Central memory CD8-positive, alpha-beta T cell (primary cell): ENCODE measurements around the gene CCPG1.
"Not testable (repeated sequence)": the region's sequence is repeated elsewhere in the genome, so short reads cannot be mapped to it uniquely, and the experiment has no call there.

Experiments used
- ATAC-seq: fragments of 150-1000 bp; cut with Tn5 transposase; replicated peaks from 2 replicates; pipeline ENCODE4 v1.10.0; 2022; ENCODE audit warnings: mild to moderate bottlenecking, moderate FRiP score, moderate number of reproducible peaks; ENCODE audit not compliant: poor library complexity, severe bottlenecking; ENCODE audit errors: extremely low read depth
- DNase-seq, 2 donors: peaks; one replicate each; pipeline ENCODE4 v3.0.0; 2021; ENCODE audit warnings: low spot score in 2 of 2
- H3K27ac Mint-ChIP-seq: one replicate; pipeline ENCODE4 v1.8.0; 2022; ENCODE audit warnings: low read depth, mild to moderate bottlenecking, moderate library complexity, mixed read lengths
- H3K27me3 Mint-ChIP-seq: one replicate; pipeline ENCODE4 v1.8.0; 2022; ENCODE audit warnings: mixed read lengths
- H3K36me3 Mint-ChIP-seq: one replicate; pipeline ENCODE4 v1.8.0; 2022; ENCODE audit warnings: mild to moderate bottlenecking, moderate library complexity, mixed read lengths; ENCODE audit not compliant: insufficient read depth
- H3K4me1 Mint-ChIP-seq: one replicate; pipeline ENCODE4 v1.8.0; 2022; ENCODE audit warnings: mixed read lengths
- H3K4me3 Mint-ChIP-seq: one replicate; pipeline ENCODE4 v1.8.0; 2022; ENCODE audit warnings: mild to moderate bottlenecking, moderate library complexity, mixed read lengths
- H3K9me3 Mint-ChIP-seq: one replicate; pipeline ENCODE4 v1.8.0; 2022; ENCODE audit warnings: mixed read lengths

CCPG1 gene, protein sequence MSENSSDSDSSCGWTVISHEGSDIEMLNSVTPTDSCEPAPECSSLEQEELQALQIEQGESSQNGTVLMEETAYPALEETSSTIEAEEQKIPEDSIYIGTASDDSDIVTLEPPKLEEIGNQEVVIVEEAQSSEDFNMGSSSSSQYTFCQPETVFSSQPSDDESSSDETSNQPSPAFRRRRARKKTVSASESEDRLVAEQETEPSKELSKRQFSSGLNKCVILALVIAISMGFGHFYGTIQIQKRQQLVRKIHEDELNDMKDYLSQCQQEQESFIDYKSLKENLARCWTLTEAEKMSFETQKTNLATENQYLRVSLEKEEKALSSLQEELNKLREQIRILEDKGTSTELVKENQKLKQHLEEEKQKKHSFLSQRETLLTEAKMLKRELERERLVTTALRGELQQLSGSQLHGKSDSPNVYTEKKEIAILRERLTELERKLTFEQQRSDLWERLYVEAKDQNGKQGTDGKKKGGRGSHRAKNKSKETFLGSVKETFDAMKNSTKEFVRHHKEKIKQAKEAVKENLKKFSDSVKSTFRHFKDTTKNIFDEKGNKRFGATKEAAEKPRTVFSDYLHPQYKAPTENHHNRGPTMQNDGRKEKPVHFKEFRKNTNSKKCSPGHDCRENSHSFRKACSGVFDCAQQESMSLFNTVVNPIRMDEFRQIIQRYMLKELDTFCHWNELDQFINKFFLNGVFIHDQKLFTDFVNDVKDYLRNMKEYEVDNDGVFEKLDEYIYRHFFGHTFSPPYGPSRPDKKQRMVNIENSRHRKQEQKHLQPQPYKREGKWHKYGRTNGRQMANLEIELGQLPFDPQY

GRCh38 chr15:55408012-55408928 is at the start of gene CCPG1, which contains the start of gene PIERCE2:
Gene CCPG1, minus strand, starts transcription at chr15:55408359. Its CDS starts 18,935 bp downstream, at chr15:55389424.
Gene PIERCE2, plus strand, starts transcription at chr15:55408495. Its CDS starts 274 bp downstream, at chr15:55408769.
- Mint-ChIP-seq H3K27ac (peak within 1 kb of the TSS; percentile 88), H3K27me3 (no peaks in the 10 kb centered on the region), H3K9me3 (no peaks in the 10 kb centered on the region), H3K4me3 (peak within 1 kb of the TSS; percentile 87), H3K4me1 (peaks cover 31% of the 10 kb centered on the region), H3K36me3 (peaks cover 8% of the 10 kb centered on the region)
- ATAC-seq: peak; percentile 89
- DNase-seq: peak; percentile 81

- Mint-ChIP-seq H3K4me3 (no peak overlapping the region), H3K27me3 (peaks cover 41% of the 10 kb centered on the region), H3K4me1 (no peaks in the 10 kb centered on the region), H3K9me3 (peaks cover 14% of the 10 kb centered on the region), H3K27ac (no peak overlapping the region), H3K36me3 (no peaks in the 10 kb centered on the region)
- no peak for ATAC-seq
- DNase-seq: no peak
Measured at GRCh38 chr15:55457401-55458022, 49.4 kb upstream of the CCPG1 start.

DNA sequence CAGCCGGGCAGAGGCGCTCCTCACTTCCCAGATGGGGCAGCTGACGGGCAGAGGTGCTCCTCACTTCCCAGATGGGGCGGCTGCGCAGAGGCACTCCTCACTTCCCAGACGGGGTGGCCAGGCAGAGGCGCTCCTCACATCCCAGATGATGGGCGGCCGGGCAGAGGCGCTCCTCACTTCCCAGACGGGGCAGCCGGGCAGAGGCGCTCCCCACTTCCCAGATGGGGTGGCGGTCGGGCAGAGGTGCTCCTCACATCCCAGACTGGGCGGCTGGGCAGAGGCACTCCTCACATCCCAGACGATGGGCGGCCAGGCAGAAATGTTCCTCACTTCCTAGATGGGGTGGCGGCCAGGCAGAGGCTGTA is 38.9 kb upstream of the CCPG1 start:
- not testable (repeated sequence) for H3K9me3 Mint-ChIP-seq, H3K4me3 Mint-ChIP-seq, ATAC-seq, H3K4me1 Mint-ChIP-seq, DNase-seq, H3K27ac Mint-ChIP-seq, H3K36me3 Mint-ChIP-seq
- peaks cover 25% of the 10 kb centered on the region for H3K27me3 Mint-ChIP-seq

GRCh38 chr15:55446379-55447029 is 38.3 kb upstream of the CCPG1 start:
- ATAC-seq, H3K4me3 Mint-ChIP-seq, DNase-seq, H3K36me3 Mint-ChIP-seq, H3K27ac Mint-ChIP-seq, H3K9me3 Mint-ChIP-seq, H3K4me1 Mint-ChIP-seq: not testable (repeated sequence)
- peaks cover 26% of the 10 kb centered on the region for H3K27me3 Mint-ChIP-seq

DNA sequence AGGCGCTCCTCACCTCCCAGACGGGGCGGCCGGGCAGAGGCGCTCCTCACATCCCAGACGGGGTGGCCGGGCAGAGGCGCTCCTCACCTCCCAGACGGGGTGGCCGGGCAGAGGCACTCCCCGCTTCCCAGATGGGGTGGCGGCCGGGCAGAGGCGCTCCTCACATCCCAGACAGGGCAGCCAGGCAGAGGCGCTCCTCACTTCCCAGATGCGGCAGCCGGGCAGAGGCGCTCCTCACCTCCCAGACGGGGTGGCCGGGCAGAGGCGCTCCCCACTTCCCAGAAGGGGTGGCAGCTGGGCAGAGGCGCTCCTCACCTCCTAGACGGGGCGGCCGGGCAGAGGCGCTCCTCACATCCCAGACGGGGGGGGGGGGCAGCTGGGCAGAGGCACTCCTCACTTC is 37.8 kb upstream of the CCPG1 start:
- not testable (repeated sequence) for H3K9me3 Mint-ChIP-seq, H3K27ac Mint-ChIP-seq, DNase-seq, H3K4me3 Mint-ChIP-seq, ATAC-seq, H3K36me3 Mint-ChIP-seq, H3K4me1 Mint-ChIP-seq
- peaks cover 20% of the 10 kb centered on the region for H3K27me3 Mint-ChIP-seq

GRCh38 chr15:55443141-55443540 is 35.0 kb upstream of the CCPG1 start:
- not testable (repeated sequence) for H3K4me3 Mint-ChIP-seq, H3K4me1 Mint-ChIP-seq, DNase-seq, H3K27ac Mint-ChIP-seq, ATAC-seq, H3K27me3 Mint-ChIP-seq, H3K36me3 Mint-ChIP-seq, H3K9me3 Mint-ChIP-seq

- no peak overlapping the region for H3K27ac Mint-ChIP-seq
- H3K4me3 Mint-ChIP-seq: no peak overlapping the region
- H3K4me1 Mint-ChIP-seq: peaks cover 5% of the 10 kb centered on the region
- no peaks in the 10 kb centered on the region for H3K27me3 Mint-ChIP-seq
- ATAC-seq: no peak
- DNase-seq: no peak
- no peaks in the 10 kb centered on the region for H3K9me3 Mint-ChIP-seq
- no peaks in the 10 kb centered on the region for H3K36me3 Mint-ChIP-seq
Measured at GRCh38 chr15:55434989-55435825, 27.0 kb upstream of the CCPG1 start.

GRCh38 chr15:55422089-55422488 is 13.9 kb upstream of the CCPG1 start:
- Mint-ChIP-seq H3K4me1 (no peaks in the 10 kb centered on the region), H3K27me3 (no peaks in the 10 kb centered on the region), H3K4me3 (no peak overlapping the region), H3K9me3 (no peaks in the 10 kb centered on the region), H3K27ac (no peak overlapping the region), H3K36me3 (no peaks in the 10 kb centered on the region)
- ATAC-seq: no peak
- no peak for DNase-seq

- no peaks in the 10 kb centered on the region for H3K27me3 Mint-ChIP-seq
- no peaks in the 10 kb centered on the region for H3K9me3 Mint-ChIP-seq
- DNase-seq: no peak
- no peak for ATAC-seq
- no peak overlapping the region for H3K27ac Mint-ChIP-seq
- no peak overlapping the region for H3K4me3 Mint-ChIP-seq
- H3K4me1 Mint-ChIP-seq: no peaks in the 10 kb centered on the region
- H3K36me3 Mint-ChIP-seq: no peaks in the 10 kb centered on the region
Measured at GRCh38 chr15:55420171-55420866, 12.2 kb upstream of the CCPG1 start.

- not testable (repeated sequence) for H3K9me3 Mint-ChIP-seq, DNase-seq
Measured at GRCh38 chr15:55417678-55418077, 9.5 kb upstream of the CCPG1 start.

More at GRCh38 chr15:55417678-55418077, 9.5 kb upstream of the CCPG1 start:
- not testable (repeated sequence) for H3K4me3 Mint-ChIP-seq, H3K27ac Mint-ChIP-seq, H3K4me1 Mint-ChIP-seq, ATAC-seq, H3K36me3 Mint-ChIP-seq, H3K27me3 Mint-ChIP-seq
